GM19099 (cell line): ENCODE measurements around the gene LYZ.

Experiments
- POLR2A ChIP-seq: IDR thresholded peaks from 3 replicates; pipeline ENCODE4 v1.6.1; 2011; ENCODE audit warnings: low read depth; ENCODE audit not compliant: insufficient read length; ENCODE audit errors: extremely low read depth

LYZ gene

DNA sequence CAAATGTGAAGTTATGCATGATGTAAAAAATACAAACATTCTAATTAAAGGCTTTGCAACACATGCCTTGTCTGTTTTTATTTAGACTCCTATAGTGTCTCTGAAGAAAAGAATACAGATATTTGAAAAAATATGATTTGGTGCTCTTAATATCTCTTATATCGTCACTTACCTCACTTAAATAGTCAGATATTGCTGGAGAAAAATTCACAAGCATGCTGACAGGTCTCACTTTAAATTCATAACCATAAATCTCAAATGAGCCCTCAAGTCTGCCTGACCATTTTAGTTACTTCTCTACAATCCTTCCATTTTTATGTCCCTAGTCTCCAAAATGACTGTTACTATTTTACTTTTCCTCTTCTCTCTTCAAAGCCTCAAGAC, 6.0 kb downstream of the LYZ start:
- no peak for TF ChIP-seq POLR2A

DNA sequence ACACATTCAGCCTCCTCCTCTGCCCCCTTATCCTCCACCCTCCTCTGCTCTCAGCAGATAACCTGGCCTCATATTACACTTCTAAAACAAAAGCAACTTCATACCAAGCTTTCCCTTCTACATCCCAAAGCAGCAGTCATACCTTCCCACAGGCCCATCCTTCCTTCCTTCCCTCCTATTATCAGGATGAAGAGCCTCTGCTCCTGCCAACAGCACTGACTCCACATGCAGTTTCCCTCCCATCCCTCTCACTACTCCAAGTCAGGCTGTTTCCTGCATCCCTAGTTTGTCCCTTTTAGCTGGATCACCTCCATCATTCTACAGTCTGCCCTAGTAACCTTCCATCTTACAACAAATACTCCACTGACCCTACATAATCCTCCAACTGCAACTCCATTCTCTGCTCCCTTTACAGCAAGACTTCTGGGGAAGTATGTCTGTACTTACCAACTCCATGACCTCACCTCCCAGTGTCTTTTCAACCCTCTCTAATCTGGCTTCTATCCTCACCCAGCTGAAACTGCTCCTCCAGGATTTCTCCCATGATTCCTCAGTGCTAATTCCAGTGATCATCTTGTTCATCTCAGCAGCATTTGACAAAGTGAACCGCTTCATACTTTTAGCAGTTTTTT, 6.5 kb downstream of the LYZ start:
- TF ChIP-seq POLR2A = no peak

DNA sequence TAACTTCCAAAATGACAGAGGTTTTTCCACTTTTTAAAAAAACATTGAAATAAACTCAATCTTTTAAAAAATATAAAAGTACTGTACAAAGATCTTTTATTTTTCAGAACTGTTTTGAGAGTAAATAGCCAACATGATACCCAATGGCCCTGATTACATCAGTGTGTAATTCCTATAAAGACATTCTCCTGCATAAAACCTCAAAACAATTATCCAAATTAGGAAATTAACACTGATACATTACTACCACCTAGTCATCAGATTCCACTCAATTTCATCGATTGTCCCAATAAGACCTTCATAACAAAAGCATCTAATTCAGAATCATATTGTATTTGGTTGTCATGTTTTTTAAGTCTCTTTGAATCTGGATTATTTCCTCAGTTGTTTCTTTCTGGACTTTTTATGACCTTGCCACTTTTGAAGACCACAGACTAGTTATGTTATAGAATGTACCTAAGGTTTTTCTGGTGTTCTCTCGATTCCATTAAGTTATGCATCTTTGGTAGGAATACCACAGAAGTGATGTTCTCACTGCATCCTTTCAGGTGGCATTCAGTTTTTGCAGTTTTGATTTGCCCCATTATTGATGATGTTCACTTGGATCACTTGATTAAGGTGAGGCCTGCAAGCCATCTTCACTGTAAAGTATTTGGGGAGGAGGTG, 7.3 kb downstream of the LYZ start:
- TF ChIP-seq POLR2A = no peak

DNA sequence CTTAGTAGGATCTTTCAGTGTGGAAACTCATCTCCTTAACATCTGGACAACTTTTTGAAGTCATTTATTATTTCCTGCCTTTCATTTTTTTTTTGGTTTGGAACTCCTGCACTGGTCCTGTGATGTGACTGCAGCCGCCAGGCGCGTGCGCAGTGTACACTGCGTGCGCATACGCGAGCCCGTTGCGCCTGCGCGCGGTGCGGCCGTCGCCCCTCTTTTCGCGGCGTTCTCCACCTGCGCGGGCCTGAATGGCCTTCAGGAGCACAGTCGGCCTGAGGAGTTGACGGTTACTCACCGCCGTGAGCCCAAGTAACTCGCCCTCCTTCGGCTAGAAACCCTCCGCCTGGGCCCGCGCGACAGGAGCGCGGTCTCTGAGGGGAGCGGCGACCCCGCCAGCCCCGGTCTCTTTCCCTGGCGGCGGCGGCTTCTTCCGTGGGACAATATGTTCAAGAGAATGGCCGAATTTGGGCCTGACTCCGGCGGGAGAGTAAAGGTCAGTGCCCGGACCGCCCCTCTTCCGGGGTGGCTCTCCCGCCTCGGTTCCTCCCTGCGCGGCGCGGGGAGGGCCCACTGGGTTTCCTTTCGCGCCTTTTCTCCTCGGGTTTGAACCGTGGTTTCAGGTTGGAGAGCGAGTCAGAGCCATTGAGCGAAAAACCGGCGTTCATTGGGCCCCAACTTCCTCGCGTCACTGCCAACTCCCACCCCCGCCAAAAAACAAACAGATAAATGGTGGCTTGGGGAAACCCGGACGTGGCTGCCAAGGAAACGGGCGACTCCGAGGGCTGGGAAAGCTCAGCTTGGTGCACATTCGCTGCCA, 11.6 kb downstream of the LYZ start, which contains the start of gene YEATS4:
Gene YEATS4 (plus strand): TSS at position 213 of the 817 bp plus-strand sequence. CDS start 230 bp downstream, at position 443.
- TF ChIP-seq POLR2A = peak; percentile 80

DNA sequence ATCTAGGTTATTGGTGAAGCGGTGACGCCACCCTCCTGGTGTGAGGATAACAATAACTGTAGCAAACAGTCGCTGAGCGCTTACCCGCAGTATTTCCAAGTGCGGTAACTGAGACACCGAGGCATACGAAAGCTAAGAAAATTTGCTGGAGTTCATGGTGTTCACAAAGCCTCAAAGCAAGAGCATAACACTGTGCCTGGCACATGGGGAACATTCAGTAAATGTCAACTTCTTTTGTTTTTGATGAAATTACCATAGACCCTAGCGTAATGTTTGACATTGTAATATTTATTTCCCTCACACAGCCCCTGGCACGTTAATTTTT, 12.1 kb downstream of the LYZ start:
- no peak for TF ChIP-seq POLR2A

DNA sequence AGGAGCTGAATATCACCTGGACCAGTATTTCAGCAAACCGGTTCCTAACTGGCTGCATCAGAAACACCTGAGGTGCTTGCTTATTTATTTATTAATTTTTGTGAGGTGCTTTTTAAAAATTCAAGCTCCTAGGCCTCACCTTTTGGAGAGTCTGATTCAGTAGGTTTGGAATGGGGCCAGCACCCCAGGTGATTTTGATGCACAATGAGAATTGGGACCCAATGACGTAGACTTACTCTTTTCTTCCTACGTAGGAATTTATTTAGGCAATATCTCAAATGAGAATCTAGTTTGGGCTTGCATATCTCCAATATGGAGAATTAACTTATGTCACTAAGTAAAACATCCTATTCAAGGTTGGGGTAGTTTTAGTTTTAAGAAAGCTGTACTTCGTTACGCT, 18.6 kb downstream of the LYZ start:
- no peak for TF ChIP-seq POLR2A

DNA sequence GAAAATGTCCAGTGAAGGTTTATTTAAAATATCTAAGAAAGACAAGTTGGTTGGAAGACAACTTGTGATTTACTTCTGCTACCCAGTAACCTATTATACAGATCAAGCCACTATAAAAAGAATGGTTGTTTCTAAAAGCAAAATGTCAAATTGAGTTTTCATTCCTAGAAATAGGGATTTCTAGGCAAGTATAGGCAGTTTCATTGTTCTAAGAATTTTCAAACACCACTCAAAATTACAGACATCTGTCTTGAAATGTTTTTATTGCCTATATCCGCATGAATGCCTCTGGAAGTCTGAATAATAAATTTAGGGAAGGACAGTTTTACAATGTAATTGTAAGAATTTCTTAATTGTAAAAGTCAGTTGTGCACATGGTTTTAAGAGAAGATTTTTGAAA, 20.0 kb downstream of the LYZ start:
- no peak for TF ChIP-seq POLR2A

DNA sequence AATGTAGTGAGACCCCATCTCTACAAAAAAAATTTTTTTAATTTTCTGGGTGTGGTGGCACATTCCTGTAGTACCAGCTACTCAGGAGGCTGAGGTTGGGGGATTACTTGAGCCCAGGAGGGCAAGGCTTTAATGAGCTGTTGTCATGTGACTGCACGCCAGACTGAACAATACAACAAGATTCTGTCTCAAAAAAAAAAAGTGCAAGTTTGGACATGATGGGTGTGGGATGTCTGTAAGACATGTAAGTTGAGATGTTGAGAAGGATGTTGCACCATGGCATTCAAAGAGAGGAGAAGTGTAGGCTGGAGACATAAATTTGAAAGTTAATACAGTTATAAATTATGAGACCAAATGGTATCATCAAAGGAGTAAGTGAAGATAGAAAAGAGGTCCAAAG, 34.9 kb downstream of the LYZ start:
- no peak for TF ChIP-seq POLR2A

DNA sequence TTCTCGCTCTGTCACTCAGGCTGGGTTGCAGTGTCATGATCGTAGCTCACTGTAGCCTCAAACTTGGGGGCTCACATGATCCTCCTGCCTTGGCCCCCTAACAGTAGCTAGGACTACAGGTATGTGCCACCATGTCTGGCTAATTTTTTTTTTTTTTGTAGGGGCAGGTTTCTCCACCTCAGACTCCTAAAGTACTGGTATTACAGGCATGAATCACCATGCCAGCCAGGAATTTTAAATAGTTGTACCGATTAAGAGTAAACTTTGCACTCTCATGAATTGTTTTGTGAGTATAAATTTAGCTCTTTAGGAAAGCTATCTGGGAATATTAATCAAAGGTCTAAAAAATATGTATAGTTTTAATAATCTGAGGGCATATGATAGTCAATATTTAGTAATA, 36.9 kb downstream of the LYZ start:
- TF ChIP-seq POLR2A = no peak

DNA sequence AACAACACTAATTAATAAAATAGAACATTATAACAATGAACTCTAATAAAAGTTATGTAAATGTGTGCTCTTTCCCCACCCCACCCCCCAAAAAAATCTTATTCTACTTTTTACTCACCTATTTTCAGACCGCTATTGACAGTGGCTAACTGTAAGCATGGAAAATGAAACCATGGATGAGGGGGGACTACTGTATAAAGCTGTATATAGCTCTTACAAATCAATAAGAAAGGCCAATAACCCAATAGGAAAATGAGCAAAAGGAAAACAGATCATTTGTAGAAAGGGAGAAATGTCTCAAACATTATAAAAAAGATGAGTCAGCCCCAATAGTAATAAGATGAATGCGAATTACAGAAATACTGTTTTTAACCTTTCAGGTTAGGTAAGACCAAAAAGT, 38.7 kb downstream of the LYZ start:
- no peak for TF ChIP-seq POLR2A

DNA sequence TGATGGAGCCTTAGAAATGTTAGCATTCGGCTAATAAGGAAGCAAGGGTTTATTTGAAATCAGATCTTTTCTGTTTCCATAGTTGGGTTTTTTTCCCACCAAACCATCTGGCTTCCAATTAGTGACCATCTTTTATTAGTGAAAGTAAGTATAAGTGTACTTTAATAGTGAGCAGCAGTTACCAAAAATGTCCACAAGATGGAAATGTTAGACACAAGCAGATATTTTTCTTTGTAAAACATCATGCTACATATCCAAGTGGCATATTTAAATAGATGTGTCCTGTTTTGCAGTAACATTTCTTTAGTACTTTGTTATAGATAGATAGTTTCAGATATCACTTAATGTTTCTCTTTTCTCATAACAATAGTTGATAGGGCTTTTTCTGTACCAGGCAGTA, 40.2 kb downstream of the LYZ start:
- TF ChIP-seq POLR2A = no peak

DNA sequence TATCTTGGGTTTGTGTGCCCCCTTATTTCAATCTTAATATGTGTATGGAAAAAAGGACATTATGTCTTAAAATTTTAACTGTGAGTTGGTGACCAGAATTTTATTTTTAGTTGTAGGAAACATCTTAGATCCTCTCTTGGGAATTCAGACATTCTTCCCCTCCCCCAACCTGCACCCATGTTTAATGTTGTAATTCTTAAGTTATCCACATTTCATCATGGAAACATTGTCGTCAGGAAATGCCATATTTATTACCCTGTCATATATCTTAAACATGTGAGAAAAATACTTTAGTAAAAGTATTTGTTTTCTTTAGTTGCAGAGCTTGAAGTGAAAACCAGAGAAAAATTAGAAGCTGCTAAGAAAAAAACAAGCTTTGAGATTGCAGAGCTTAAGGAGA, 41.6 kb downstream of the LYZ start:
- no peak for TF ChIP-seq POLR2A

DNA sequence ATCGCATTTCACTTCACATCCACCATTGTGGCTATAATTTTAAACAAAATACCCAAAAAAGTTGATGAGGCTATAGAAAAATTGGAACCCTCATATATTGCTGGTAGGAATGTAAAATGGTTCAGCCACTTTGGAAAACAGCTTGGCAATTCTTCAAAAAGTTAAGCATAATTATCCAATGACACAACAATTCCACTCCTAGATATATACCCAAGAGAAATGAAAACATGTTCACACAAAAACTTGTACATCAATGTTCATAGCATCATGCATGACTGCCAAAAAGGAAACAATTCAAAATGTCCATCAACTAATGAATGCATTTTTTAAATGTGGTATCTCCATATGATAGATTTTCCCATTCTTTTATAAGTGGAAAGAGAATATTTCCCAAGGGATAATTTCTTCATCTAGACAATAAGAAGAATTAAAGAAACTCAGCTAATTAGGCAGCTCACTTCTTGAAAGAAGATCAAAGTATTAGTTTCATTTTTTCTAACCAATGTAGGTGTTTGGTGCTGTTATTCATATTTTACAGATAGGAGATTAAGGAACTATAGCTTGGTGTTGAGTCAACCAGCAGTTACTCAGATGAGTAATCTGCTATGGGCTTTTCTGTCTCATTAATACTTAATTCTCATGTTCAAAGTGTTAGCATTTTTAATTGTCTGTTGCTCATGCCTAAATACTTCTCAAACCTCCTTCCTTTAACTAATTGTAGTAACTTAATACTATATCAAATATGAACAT, 44.2 kb downstream of the LYZ start:
- no peak for TF ChIP-seq POLR2A

DNA sequence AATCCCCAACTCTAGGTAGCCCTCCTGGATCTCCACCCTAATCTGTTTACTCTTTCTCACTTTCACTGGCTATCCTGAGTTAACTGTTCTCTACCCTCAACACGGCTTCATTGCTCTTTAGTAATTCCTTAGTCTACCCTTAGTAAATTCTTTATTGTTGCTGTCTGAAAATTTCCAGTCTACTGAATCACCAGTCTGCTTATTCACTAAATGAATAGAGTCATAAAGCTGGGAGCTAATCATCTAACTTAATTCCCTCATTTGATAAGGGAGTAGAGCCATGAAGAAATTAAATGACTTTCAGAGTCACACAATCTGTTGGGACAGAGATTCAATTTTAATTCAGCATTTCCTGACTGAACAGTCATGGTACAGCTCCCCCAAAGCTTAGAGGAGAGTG, 47.9 kb downstream of the LYZ start:
- TF ChIP-seq POLR2A = no peak

DNA sequence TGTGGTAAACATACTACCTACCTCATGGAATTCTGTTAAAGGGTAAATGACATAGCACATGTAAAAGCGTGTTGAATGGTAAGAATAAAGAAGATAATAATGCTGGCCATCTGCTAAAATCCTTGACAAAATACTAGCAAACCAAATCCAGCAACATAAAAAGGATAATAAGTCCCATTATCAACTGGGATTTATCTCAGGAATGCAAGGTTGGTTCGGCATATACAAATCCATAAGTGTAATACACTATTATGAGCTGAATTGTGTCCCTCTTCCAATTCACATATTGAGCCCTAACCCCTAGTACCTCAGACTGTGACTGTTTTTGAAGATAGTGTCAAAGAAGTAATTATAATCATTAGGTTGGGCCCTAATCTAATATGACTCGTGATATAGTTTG, 48.8 kb downstream of the LYZ start:
- TF ChIP-seq POLR2A = no peak
